GM12872 (cell line): ENCODE data around the gene ADAMTS17.

Experiments
- CTCF ChIP-seq: IDR thresholded peaks from 3 replicates; pipeline ENCODE4 v1.5.1; 2011; ENCODE audit warnings: low read depth, mild to moderate bottlenecking, low read length, moderate library complexity; ENCODE audit not compliant: insufficient read depth

The ADAMTS17 gene

GRCh38 chr15:100221471-100222348 is 120.1 kb downstream of the ADAMTS17 start:
- no peak for TF ChIP-seq CTCF

GRCh38 chr15:100220058-100220768 is 121.6 kb downstream of the ADAMTS17 start:
- TF ChIP-seq CTCF: no peak

DNA sequence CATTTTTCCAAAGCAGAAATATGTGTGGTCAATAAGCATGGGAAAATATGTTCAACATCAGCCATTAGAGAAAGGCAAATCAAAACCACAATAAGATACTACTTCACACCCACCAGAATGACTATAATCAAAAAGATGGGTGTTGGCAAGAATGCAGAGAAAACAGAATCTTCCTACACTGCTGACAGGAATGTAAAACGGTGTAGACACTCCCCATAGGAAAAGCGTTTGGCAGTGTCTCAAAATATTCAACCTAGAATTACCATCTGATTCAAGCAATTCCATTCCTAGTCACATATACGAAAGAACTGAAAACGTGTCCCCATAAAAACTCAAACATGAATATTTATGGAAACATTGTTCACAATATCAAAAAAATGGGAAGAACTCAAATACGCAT is 123.3 kb downstream of the ADAMTS17 start:
- TF ChIP-seq CTCF: no peak

DNA sequence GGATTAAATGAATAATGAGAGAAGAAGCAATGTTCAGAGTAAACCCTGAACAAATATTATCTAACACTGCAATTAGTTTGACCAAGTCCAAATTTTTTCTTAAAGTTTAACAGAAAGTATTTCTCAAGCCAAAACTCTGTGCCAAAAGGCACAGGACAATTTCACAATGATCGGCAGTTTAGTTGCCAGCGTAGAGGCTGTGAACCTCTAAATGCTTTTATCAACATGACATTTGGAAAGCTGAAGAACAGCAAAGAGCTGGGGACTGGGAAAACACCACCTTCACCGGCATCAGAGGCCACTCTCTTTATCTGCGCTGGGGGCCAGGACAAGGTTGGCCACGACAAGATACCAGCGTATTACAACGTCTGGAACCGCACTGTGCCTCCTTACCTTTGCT is 125.6 kb downstream of the ADAMTS17 start:
- TF ChIP-seq CTCF: no peak

DNA sequence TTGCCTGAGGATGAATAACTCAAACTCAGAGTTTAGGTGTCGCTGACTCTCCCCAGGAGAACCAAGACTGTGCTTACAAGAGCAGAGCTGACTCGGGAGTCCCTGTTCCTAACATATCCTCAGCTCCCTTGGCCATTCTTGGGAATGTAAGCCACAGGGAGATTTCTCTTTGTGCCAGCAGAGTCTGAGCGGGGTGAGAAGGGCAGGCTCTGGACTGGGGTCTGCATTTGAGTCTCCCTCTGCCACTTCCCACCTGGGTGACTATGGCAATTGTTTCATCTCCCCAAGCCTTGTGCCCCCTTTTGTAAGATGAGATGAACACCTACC is 126.0 kb downstream of the ADAMTS17 start:
- TF ChIP-seq CTCF: no peak

DNA sequence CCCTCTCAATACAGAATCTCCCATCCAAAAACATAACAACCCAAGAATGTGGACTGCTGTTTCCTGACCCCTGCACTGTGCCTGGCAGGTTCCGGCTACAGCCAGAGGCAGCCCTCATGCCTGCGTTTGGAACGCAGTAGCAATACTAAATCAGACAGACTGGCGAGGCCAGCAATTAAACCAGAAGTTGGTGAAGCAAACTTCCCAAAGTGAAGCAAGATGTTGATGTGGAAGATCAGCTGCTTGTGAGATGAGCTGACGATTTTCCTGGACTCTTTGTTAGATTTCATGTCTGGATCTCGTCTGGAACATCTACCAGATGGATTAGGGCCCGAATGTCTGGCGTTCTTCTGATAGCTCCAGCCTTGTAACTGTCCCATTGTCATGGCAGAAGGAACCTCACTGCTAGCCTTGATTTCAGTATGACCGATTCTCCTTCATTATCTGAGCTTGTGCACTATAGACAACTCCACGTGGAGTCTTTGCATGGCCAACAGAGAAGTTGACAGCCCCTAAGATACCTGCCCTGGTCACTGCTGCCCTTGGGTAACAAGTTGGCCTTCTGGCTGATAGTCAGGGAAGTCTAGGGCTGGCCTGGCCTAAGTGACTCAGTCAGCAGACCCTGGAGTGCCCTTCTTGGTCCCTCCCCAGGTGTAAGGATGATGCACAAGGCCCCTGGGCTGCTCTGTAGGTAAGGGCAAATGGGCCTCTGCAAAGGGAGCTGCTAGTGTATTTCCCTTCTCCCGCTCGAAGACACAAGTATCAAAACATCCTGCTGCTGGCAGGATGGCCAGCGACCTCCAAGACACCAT is 126.5 kb downstream of the ADAMTS17 start:
- TF ChIP-seq CTCF: no peak
